NCI-H526 (cell line): ENCODE data around the gene SEC23B.

ENCODE experiments used
- DNase-seq, 2 experiments: peaks; one replicate each; lab custom pipeline; 2025; lab: John Stamatoyannopoulos, UW

SEC23B gene

GRCh38 chr20:18587665-18588573 lies 80.2 kb downstream of the SEC23B start, which contains the start of gene DTD1:
Gene DTD1 (plus strand): TSS chr20:18588054. CDS start chr20:18588073, 19 bp downstream.
- DNase-seq: peak; percentile 61 to 97

- DNase-seq: peak in 1 of 2 experiments; percentile 68
Measured at GRCh38 chr20:18588574-18588933, 80.8 kb downstream of the SEC23B start.

GRCh38 chr20:18589941-18590674 lies 82.4 kb downstream of the SEC23B start:
- peak; percentile 8 to 14 for DNase-seq

GRCh38 chr20:18596270-18596669 lies 88.5 kb downstream of the SEC23B start:
- DNase-seq: no peak

- no peak for DNase-seq
Measured at GRCh38 chr20:18609741-18610140, 102.0 kb downstream of the SEC23B start.
